Daoy (cell line): ENCODE data around the gene BMX. TPM values are rescaled to one million over a fixed set of nuclear protein-coding genes. Genes with fewer than 3 reads are reported as not detected.

Experiments
- DNase-seq: peaks from one replicate; pipeline ENCODE4 v3.0.0-alpha.2; 2015; ENCODE audit warnings: low read depth
- total RNA-seq: library from RNA; depleted of rRNA; stranded (reverse); fragments of >200 nt; shearing (Covaris generic); gene quantifications from 2 replicates; pipeline ENCODE4 v1.2.3, GENCODE V29; 2014; rRNA removed

The BMX gene
- total RNA-seq, 1 experiment from 2014 or later: 0.06 TPM

DNA sequence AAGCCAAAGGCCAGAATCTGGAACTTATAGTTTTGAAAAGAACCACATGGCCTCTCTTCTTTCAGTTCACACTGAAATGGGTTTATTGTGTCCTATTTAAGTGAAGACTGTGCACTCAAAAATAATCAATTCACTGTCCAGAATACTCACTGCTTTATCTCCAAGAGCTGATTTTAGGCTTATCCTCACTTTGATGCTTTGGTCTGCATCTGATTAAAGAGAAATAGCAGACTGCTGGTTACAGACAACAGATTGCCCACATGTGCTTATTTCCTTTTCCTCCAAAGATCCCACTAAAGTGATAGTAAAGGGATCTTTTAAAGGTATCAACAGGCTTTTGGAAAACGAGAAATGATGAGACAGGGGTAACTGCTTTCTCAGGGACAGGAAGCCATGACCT, 69.5 kb downstream of the BMX start:
- DNase-seq: no peak

DNA sequence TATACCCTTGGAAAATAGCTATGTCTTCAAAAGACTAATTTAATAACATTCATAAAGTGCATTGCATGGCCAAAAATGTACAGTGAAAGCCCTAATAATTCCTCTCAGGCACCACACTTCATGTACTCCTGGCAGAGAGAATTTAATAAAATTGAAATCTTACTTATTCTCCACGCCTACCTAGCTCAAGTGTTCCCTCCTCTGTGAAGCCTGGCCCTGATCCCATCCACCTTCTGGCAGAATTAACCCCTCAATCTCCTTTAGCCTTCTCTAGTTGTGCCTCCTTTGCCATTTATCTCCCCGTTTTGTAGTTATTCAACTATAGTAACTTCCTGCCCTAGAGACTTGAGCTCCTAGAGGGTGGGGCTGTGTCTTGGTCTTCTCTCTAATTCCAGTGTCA, 73.4 kb downstream of the BMX start:
- DNase-seq: no peak

DNA sequence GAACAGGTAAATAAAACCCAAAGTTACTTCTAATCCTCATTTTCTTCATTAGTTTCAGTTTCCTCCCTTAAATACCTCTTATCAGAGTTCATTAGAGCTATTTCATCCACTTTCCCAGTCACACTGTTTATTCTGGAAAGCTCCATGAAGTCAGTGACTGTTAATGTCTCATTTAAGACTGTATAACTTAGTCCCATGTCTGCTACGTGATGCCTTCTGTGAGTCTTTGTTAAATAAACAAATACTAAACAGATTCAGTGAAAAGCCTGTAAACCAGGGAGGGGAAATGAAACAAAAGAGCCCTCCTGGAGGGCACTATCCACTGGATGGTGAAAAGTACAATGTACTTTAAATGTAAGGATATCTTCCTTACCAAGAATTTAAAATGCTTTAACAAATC, 75.4 kb downstream of the BMX start:
- DNase-seq: peak; percentile 6

DNA sequence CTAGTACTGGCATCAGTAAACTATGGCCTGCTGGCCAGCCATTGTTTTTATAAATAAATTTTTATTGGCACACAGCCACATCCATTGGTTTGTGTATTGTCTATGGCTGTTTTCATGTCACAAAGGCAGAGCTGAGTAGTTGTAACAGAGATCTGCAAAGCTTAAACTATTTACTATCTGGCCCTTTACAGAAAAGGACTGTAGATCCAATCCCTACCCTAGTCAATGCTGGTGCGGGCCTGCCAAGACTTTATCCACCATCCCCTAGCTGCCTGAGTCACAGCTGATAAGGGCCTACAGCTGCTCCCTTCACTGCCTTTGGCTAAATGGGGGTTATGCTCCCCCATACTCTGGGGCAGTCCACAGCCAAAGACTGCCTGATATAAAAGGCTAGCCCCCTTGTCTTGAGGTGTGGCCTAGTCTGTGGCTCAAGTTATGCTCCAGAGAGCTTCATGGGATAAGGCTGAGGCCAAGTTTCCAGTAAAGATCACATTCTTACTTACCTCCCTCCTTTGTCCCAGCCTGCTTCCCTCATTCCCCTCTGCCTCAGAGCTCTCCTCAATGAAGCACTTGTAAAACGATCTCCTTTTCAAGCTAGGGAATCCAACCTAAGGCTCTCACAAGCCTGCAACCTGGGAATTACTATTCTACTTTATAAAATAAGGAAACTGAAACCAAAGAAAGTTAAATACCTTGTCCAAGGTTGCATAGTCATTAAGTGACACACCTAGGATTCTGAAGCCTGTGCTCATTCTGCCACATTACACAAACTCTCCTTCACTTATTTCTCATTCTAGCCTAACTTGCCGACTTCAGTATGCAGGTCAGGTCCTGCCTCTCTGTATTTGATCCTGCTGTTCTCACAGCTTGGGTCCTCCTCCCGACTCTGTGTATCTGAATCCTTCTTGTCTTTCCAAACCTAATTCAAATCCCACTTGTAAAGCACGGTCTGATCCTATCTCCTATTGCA, 79.5 kb downstream of the BMX start:
- peak; percentile 45 for DNase-seq

DNA sequence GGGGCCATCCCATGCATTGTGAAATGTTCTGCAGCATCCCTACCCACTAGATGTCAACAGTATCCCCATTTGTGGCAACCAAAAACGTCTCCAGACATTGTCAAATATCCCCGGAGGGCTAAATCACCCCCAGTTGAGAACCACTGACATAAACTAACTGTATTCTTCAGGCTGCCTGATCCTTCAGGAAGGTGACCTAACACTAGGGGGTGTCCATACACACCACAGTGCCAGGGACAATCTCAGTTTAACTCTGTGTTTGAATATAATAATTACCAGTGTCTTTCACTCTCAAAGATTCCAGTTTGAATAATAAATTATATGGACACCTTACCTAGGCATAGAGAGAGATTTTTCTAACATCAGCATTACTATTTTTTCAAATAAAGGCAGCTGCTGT, 93.8 kb downstream of the BMX start:
- DNase-seq: no peak

DNA sequence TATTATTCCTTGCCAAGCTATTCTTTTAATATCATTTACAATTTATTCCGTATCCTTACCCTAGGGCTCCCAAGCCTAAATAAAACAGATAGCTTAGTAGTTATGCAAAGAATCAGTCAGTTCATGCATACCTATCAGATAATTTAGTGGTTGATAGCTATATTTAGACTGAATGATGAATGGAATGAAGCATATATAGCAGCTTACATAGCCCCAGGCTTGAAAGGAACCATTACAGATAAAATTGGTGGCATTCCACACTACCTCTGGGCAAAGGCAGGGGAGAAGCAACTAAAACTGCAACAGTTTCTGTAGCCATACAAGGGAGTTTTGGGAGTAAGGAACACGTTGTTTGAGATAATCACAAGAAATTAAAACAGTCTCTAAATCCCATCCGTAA, 97.4 kb downstream of the BMX start:
- DNase-seq: no peak

DNA sequence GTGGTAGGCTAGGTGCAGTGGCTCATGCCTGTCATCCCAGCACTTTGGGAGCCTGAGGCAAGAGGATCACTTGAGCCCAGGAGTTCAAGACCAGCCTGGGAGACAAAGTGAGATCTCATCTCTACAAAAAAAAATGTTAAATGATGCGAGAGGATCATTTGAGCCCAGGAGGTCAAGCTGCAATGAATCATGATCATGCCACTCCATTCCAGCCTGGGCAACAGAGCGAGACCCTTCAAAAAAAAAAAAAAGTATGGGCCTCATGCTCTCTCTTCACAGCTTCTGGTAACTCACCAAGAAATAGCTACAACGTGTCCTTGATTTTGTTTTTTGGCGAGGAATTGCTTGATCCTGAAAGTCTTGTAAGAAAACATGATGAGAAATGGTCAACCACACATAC, 98.9 kb downstream of the BMX start:
- DNase-seq: no peak

DNA sequence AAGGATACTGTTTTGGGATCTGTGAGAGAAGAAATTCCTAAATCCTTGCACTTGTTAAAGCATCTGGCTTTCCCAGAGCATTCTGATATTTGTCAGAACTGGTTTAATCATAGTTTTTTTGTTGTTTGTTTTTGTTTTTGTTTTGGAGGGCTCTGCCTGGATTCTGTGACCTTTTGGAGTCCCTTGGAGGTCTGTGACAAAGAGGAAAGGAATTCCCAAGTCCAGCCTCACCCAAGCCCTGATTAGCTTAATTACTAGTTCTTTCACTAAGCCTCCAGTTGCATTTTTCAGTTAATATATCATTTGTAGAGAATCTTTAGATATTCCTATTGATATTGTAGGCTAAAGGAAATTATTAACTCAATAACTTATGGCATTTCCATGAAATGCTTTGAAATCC, 99.4 kb downstream of the BMX start:
- DNase-seq: no peak

DNA sequence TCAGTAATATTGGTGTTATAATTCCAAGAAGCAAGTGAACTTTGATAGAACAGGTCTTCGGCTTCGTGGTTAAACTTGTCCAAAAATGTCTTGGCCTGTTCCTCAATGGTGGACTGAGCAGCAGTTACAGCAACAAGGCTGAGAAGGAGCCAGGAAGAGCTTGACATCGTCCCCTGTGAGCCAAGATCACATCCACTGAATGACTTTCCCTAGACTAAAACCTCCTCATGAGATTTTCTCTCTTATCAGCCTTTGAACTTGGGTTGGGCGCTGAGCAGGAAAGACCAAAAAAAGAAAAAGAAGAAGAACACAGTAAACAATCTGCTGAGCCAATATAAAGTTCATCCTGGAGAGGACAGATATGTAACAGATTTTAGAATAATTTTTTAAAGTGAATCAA, 100.1 kb downstream of the BMX start, which contains the start of gene ACE2:
Gene ACE2 (minus strand): TSS at position 216 of the 400 bp plus-strand sequence. CDS start 49 bp downstream, at position 167.
- no peak for DNase-seq

DNA sequence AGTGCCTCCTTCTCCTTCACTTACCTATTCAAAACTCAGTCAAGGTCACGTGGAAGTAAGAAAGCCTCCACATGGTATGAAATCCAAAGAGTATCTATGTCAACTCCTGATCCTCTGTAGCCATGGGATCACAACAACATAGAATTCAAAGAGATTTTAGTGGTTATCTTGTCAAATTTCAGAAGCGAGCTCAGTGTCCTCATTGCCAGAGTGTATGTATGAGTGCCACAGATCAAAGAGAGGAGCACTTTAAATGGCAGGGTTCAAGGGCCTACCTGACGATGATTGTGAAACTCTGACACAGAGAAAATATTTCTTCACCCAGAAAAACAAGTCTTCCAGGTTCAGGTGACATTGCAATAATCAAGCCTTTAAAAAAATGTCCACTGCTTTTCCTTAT, 101.3 kb downstream of the BMX start:
- DNase-seq: no peak

DNA sequence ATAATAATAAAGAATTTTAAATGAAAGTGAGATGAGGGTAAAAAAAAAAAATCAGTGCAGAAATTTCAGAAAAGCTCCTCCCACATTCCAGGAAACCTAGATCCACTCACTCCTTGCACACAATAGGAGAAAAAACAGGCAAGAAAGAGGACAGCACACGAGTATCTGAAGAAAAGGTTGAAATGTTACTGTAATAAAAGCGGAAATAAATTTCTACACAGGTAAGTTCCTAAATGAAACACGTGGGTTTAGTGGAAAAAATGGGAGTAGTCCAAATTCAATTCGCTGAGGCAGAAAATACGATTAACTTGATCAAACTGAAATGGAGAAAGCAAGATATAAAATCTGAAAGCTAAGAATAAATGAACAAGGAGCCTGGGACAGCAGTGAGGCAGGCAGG, 102.2 kb downstream of the BMX start:
- no peak for DNase-seq

DNA sequence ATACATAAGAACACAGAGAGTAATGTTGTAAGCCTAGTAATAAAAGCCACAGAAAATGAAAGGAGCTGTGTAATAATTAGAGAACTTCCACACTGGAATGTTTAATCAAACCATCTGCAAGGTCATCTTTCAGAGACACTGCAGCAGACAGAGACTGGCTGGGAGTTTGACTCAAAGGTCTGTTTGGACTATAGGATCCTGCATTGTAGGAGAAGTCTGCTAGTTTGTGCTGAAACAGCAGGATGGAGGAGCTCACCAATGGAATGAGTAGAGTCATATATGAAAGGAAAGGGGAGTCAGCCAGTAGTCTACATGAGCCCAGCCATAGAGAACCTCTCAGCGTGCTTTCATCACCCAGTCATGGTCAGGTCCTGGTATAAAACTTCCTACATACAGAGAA, 104.6 kb downstream of the BMX start:
- DNase-seq: no peak

Other genes starting within 250 kb of the BMX start
- 4.5 and 4.8 TPM in 2 replicates for gene ASB9, start 230.7 kb upstream of the BMX start, total RNA-seq
- not detected in 2 replicates for gene ASB11, start 185.2 kb upstream of the BMX start, total RNA-seq
- 11.7 and 22.3 TPM in 2 replicates for gene PIGA, start 165.3 kb upstream of the BMX start, total RNA-seq
- gene VEGFD, start 116.4 kb upstream of the BMX start, total RNA-seq: 1.1 TPM in 1 of 2 replicates, not detected in the other
- gene PIR, start 7.5 kb upstream of the BMX start, total RNA-seq: 42.0 and 44.9 TPM in 2 replicates
- gene ACE2, start 100.2 kb downstream of the BMX start, total RNA-seq: 1.3 TPM in 1 of 2 replicates, not detected in the other
- 0.57 TPM in 1 of 2 replicates, not detected in the other for gene CLTRN, start 164.0 kb downstream of the BMX start, total RNA-seq
- 0.48 and 1.0 TPM in 2 replicates for gene CA5B, start 237.5 kb downstream of the BMX start, total RNA-seq